Measurements from ENCODE around the gene CDC7.

The CDC7 gene

DNA sequence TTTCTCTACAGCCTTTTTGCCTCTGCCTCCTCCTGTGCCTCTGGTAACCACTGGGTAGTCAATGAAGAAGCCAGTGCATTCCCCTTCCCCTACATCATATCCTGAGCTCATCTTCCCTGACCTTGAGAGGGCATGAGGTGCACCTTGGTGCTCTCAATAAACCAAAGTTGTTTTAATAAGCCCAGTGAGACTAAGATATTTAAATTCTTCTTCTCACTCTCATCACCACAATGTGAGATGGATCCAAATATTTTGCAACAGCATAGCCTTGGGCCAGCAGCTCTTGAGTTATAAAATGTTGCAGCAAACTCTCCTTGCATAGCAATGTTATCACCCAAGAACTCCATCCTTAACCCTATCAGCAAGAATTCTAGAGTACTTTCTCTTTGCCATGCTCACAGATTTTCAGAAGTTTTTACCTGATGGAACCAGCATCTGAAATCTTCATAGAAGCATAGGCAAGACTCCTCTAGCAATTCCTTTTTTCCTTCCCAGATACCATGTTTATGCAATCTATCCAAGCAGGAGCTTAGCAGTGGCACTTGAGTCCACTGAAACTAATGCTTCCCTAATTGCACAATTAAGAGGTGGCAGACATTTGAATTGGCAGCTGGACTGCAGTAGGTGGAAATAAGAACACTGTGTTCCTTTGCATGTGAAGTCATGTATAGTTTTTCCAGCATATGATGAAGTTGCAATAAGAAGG is 36.8 kb downstream of the CDC7 start:
- DNase-seq (ENCODE audit: low read depth) = peak; percentile 94
- H3K4me3 ChIP-seq (ENCODE audit: low read length) = no peak overlapping the region
- no peak for TF ChIP-seq CTCF (conservative IDR thresholded peaks at IDR 0.05; ENCODE audit: low read length)

DNA sequence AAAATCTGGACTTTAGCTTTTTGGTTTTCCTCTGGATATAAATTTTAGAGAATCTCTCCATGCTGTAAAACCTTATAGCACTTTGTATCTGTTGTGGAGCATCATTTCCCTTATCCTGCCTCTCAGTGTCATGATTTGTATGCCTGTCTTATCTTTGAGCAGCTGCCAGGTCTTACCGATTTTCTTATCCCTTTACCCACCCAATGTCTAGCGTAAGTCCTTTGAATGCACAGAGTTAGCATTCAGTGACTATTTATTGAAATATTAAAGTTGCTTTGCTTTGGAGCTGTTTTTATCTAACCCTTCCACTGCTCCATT is 37.3 kb downstream of the CDC7 start:
- H3K4me3 ChIP-seq (ENCODE audit: low read length) = no peak overlapping the region
- TF ChIP-seq CTCF (conservative IDR thresholded peaks at IDR 0.05; ENCODE audit: low read length) = no peak
- no peak for DNase-seq (ENCODE audit: low read depth)

GRCh38 chr1:91540910-91541309 is 40.3 kb downstream of the CDC7 start:
- TF ChIP-seq CTCF (conservative IDR thresholded peaks at IDR 0.05; ENCODE audit: low read length) = no peak
- DNase-seq (ENCODE audit: low read depth) = no peak
- no peak overlapping the region for H3K4me3 ChIP-seq (ENCODE audit: low read length)

- TF ChIP-seq CTCF (conservative IDR thresholded peaks at IDR 0.05; ENCODE audit: low read length) = no peak
- H3K4me3 ChIP-seq (ENCODE audit: low read length) = no peak overlapping the region
- DNase-seq (ENCODE audit: low read depth) = no peak
Measured at GRCh38 chr1:91541918-91542533, 41.4 kb downstream of the CDC7 start.

DNA sequence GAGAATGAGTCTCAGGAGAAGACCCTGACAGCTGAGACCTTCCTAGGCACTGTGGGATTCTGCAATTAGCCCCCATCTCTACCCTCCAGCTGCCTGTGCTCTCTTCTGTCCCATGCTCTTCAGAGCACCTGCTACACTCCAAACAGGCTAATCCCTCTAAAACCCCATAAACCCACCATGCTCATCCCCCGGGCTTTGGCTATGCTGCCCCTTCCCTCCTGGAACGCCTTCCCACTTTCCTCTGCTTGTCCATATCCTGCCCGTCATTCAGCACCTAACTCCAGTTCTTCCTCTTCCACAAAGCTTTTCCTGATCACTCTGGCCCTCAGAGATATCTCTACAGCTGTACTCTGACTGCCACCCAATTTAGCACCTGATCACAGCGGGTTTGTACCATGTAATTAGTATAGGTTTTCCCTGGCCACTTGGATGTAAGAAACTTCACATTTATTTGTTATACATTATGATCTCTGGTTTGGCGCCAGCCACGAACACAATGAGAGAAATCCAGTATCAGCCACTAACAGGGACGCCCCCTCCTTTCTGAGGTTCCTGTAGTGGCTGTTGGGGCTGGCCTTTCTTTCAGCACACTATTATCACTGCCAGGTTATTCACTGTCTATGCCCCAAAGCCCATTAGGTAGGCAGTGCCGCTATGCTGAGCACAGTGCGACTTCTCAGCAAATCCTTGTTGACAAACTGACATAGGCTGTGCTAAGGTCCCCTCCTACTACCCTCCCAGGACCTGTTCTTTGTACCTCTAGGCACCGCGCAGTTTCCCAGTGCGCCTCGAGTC is 45.1 kb downstream of the CDC7 start:
- TF ChIP-seq CTCF (conservative IDR thresholded peaks at IDR 0.05; ENCODE audit: low read length) = no peak
- DNase-seq (ENCODE audit: low read depth) = no peak
- H3K4me3 ChIP-seq (ENCODE audit: low read length) = no peak overlapping the region

DNA sequence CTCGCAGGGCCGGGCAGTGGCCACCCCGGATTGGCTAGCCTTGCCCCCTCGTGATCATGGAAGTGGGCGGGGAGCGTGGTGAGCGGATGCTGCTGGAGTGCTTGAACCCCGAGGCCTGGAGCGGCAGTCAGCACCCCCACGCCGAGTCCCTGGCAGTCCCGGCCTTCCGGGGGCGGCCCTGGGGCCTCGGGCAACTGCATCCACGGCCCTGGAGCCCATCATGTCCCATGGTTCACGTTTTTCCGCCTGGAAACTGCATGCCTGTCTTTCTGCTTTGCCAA is 45.6 kb downstream of the CDC7 start:
- no peak for TF ChIP-seq CTCF (conservative IDR thresholded peaks at IDR 0.05; ENCODE audit: low read length)
- no peak overlapping the region for H3K4me3 ChIP-seq (ENCODE audit: low read length)

GRCh38 chr1:91546876-91547275 is 46.2 kb downstream of the CDC7 start:
- H3K4me3 ChIP-seq (ENCODE audit: low read length) = no peak overlapping the region
- DNase-seq (ENCODE audit: low read depth) = no peak
- TF ChIP-seq CTCF (conservative IDR thresholded peaks at IDR 0.05; ENCODE audit: low read length) = no peak

More for the DNA sequence above, 45.6 kb downstream of the CDC7 start:
- no peak for DNase-seq (ENCODE audit: low read depth)
